IMR-90 (cell line): Measurements from ENCODE around the gene C3orf70. TPM values are rescaled to one million over a fixed set of nuclear protein-coding genes. Genes with fewer than 3 reads are reported as not detected.

Experiments
- ATAC-seq: fragments of 200-7000 bp; cut with Tn5 transposase; 2 replicates; pipeline ENCODE4 v1.9.1; 2020; ENCODE audit warnings: low read depth, mild to moderate bottlenecking, moderate library complexity
- BruUV-seq: library from RNA; stranded (reverse); fragments of 400-500 nt; replicated peaks from 2 replicates; lab custom pipeline; 2021; lab: Mats Ljungman, UMichigan
- CTCF ChIA-PET: fragments of 300-600 bp; formaldehyde crosslinking; extraction: SDS; loops from one replicate; lab custom pipeline; 2021; ENCODE audit warnings: antibody characterized with exemption; lab: Yijun Ruan, JAX
- POLR2A ChIA-PET: fragments of 300-600 bp; sonication (Branson Sonifier 250); formaldehyde crosslinking; loops from one replicate; lab custom pipeline; 2022; ENCODE audit warnings: antibody characterized with exemption; ENCODE audit not compliant: unreplicated experiment; lab: Charles Lee
- DNase-seq: peaks from one replicate; pipeline ENCODE4 v3.0.0; 2013
- H2AFZ ChIP-seq: replicated peaks from 2 replicates; pipeline ENCODE3; 2013; ENCODE audit warnings: low read length, mild to moderate bottlenecking; ENCODE audit not compliant: poor library complexity
- H2AK5ac ChIP-seq: 2 replicates; pipeline ENCODE4 v1.6.1; 2013; ENCODE audit warnings: low read depth, low read length, inconsistent platforms
- H2AK9ac ChIP-seq: replicated peaks from 2 replicates; pipeline ENCODE3; 2013; ENCODE audit warnings: mild to moderate bottlenecking, low read depth, low read length, moderate library complexity; ENCODE audit not compliant: poor library complexity
- H2BK120ac ChIP-seq: 2 replicates; pipeline ENCODE4 v1.6.1; 2013; ENCODE audit warnings: low read depth, low read length, inconsistent platforms
- H2BK15ac ChIP-seq: 3 replicates; pipeline ENCODE4 v1.6.1; 2013; ENCODE audit warnings: low read depth, low read length, inconsistent platforms
- H2BK20ac ChIP-seq: 2 replicates; pipeline ENCODE4 v1.6.1; 2013; ENCODE audit warnings: low read depth, mild to moderate bottlenecking, inconsistent platforms, low read length, moderate library complexity
- H2BK5ac ChIP-seq: 2 replicates; pipeline ENCODE4 v1.6.1; 2013; ENCODE audit warnings: mild to moderate bottlenecking, low read depth, low read length, inconsistent platforms; ENCODE audit not compliant: poor library complexity, severe bottlenecking
- H3K14ac ChIP-seq: replicated peaks from 2 replicates; pipeline ENCODE4 v1.6.1; 2013; ENCODE audit warnings: low read depth, low read length, inconsistent platforms
- H3K18ac ChIP-seq: 2 replicates; pipeline ENCODE4 v1.6.1; 2013; ENCODE audit warnings: low read depth, low read length, control low read depth
- H3K23ac ChIP-seq: 2 replicates; pipeline ENCODE4 v1.6.1; 2013; ENCODE audit warnings: low read depth, low read length, inconsistent platforms
- H3K27ac ChIP-seq: 2 replicates; pipeline ENCODE4 v1.5.1; 2013; ENCODE audit warnings: mild to moderate bottlenecking, control low read depth, low read length; ENCODE audit not compliant: insufficient read depth
- H3K27me3 ChIP-seq: 2 replicates; pipeline ENCODE4 v1.6.1; 2013; ENCODE audit warnings: low read length; ENCODE audit not compliant: control insufficient read depth, insufficient read depth
- H3K36me3 ChIP-seq: 2 replicates; pipeline ENCODE4 v1.6.1; 2013; ENCODE audit warnings: low read length, mixed read lengths; ENCODE audit not compliant: control insufficient read depth, insufficient read depth
- H3K4ac ChIP-seq: 2 replicates; pipeline ENCODE4 v1.6.1; 2013; ENCODE audit warnings: low read depth, low read length, inconsistent platforms
- H3K4me1 ChIP-seq: 2 replicates; pipeline ENCODE4 v1.6.1; 2013; ENCODE audit warnings: low read length, mixed read lengths; ENCODE audit not compliant: control insufficient read depth, insufficient read depth
- H3K4me2 ChIP-seq: 2 replicates; pipeline ENCODE4 v1.6.1; 2013; ENCODE audit warnings: low read depth, mild to moderate bottlenecking, control low read depth, low read length, moderate library complexity
- H3K4me3 ChIP-seq: 2 replicates; pipeline ENCODE4 v1.5.1; 2013; ENCODE audit warnings: low read depth, mild to moderate bottlenecking, control low read depth, low read length, moderate library complexity; ENCODE audit not compliant: insufficient read depth
- H3K56ac ChIP-seq: 2 replicates; pipeline ENCODE4 v1.6.1; 2013; ENCODE audit warnings: low read length, inconsistent platforms; ENCODE audit not compliant: insufficient read depth; ENCODE audit errors: extremely low read depth
- H3K79me1 ChIP-seq, 2 experiments: 2 replicates each; pipeline ENCODE4 v1.6.1; 2013; ENCODE audit warnings: low read length in 2 of 2, inconsistent platforms in 1 of 2, low read depth in 1 of 2
- H3K9ac ChIP-seq: 2 replicates; pipeline ENCODE4 v1.6.1; 2013; ENCODE audit warnings: low read depth, low read length, control low read depth
- H3K9me1 ChIP-seq: 2 replicates; pipeline ENCODE4 v1.6.1; 2013; ENCODE audit warnings: low read length, inconsistent platforms; ENCODE audit not compliant: insufficient read depth
- H3K9me3 ChIP-seq: 2 replicates; pipeline ENCODE4 v1.6.1; 2013; ENCODE audit warnings: low read length; ENCODE audit not compliant: control insufficient read depth, insufficient read depth
- H4K20me1 ChIP-seq: 2 replicates; pipeline ENCODE4 v1.6.1; 2013; ENCODE audit warnings: low read length, inconsistent platforms; ENCODE audit not compliant: insufficient read depth
- H4K5ac ChIP-seq: 2 replicates; pipeline ENCODE4 v1.6.1; 2013; ENCODE audit warnings: mild to moderate bottlenecking, low read depth, low read length, control low read depth
- H4K8ac ChIP-seq, 2 experiments: 2 replicates each; pipeline ENCODE4 v1.6.1; 2013; ENCODE audit warnings: low read depth in 2 of 2, low read length in 2 of 2, control low read depth in 1 of 2, inconsistent platforms in 1 of 2
- H4K91ac ChIP-seq: 2 replicates; pipeline ENCODE4 v1.6.1; 2013; ENCODE audit warnings: low read depth, low read length, inconsistent platforms; ENCODE audit not compliant: insufficient read depth
- BHLHE40 ChIP-seq: fragments of 150-350 bp; IDR thresholded peaks from 2 replicates; pipeline ENCODE4 v1.6.1; 2016; ENCODE audit warnings: mild to moderate bottlenecking, low read depth, low read length
- CEBPB ChIP-seq: IDR thresholded peaks from 2 replicates; pipeline ENCODE4 v1.6.1; 2012; ENCODE audit warnings: low read depth, low read length, improper control_type of control experiment
- CHD1 ChIP-seq: IDR thresholded peaks from 2 replicates; pipeline ENCODE4 v1.6.1; 2012; ENCODE audit warnings: low read depth, low read length, improper control_type of control experiment
- CTCF ChIP-seq: conservative IDR thresholded peaks from 2 replicates; pipeline ENCODE4 v1.5.1; 2012; ENCODE audit warnings: mild to moderate bottlenecking, low read depth, low read length, improper control_type of control experiment
- MAFK ChIP-seq: IDR thresholded peaks from 2 replicates; pipeline ENCODE4 v1.6.1; 2012; ENCODE audit warnings: low read depth, low read length, improper control_type of control experiment
- MAZ ChIP-seq: IDR thresholded peaks from 2 replicates; pipeline ENCODE4 v1.6.1; 2012; ENCODE audit warnings: low read depth, mild to moderate bottlenecking, low read length, improper control_type of control experiment, moderate library complexity, borderline replicate concordance
- NFE2L2 ChIP-seq: fragments of 150-350 bp; IDR thresholded peaks from 2 replicates; pipeline ENCODE4 v1.6.1; 2016; ENCODE audit warnings: low read depth, mild to moderate bottlenecking, low read length
- RAD21 ChIP-seq: IDR thresholded peaks from 2 replicates; pipeline ENCODE4 v1.6.1; 2012; ENCODE audit warnings: low read length, improper control_type of control experiment
- RCOR1 ChIP-seq: IDR thresholded peaks from 2 replicates; pipeline ENCODE4 v1.6.1; 2012; ENCODE audit warnings: mild to moderate bottlenecking, low read length, improper control_type of control experiment; ENCODE audit not compliant: insufficient replicate concordance
- SMC3 ChIP-seq: fragments of 150-350 bp; IDR thresholded peaks from 2 replicates; pipeline ENCODE4 v1.6.1; 2016; ENCODE audit warnings: low read depth, mild to moderate bottlenecking, antibody characterized with exemption, low read length, moderate library complexity
- WGBS, 2 experiments: methylation state at CpG; one replicate each; pipeline versions ENCODE4 v1.1.5 to v1.1.7; 2013; ENCODE audit warnings: missing lambda C conversion rate in 2 of 2; ENCODE audit not compliant: insufficient read length in 1 of 2; ENCODE audit errors: extremely low coverage in 2 of 2; 5-methylcytosine and 5-hydroxymethylcytosine counted together
- dilution Hi-C: fragments of 300-500 bp; cut with HindIII; formaldehyde crosslinking; loops from one replicate; pipeline ENCODE4 v1.14.3; 2018; ENCODE audit warnings: low sequenced_read_pairs; ENCODE audit not compliant: unreplicated experiment
- in situ Hi-C: fragments of 300-500 bp; cut with MboI; formaldehyde crosslinking; loops from 3 replicates; pipeline ENCODE4 v1.14.3; 2019; ENCODE audit warnings: low sequenced_read_pairs, inconsistent platforms, mixed read lengths
- intact Hi-C: fragments of 100-400 bp; cut with micrococcal nuclease; formaldehyde crosslinking; loops from 2 replicates; pipeline ENCODE4 v1.10.0; 2022
- polyA plus RNA-seq, 3 experiments: library from polyadenylated mRNA; depleted of rRNA; stranded (reverse); fragments of >200 nt; gene quantifications; 2 replicates each; pipeline ENCODE4 v1.2.3, GENCODE V29; 2012; ENCODE audit warnings: low replicate concordance in 1 of 3
- total RNA-seq: library from RNA; depleted of rRNA; stranded (reverse); fragments of >200 nt; gene quantifications from 2 replicates; pipeline ENCODE4 v1.2.3, GENCODE V29; 2012

The C3orf70 gene
- total and polyA plus RNA-seq, 2 of the 4 experiments (the other 2 are of a cell fraction), result 0.96 to 1.8 TPM

GRCh38 chr3:185153171-185153771 is 411 bp upstream of the C3orf70 start:
- POLR2A ChIA-PET, result no interaction called here
- Histone ChIP-seq H4K5ac (no peak overlapping the region), H2BK5ac (no peak overlapping the region), H3K4me3 (peak overlapping the region; percentile 60), H2AK5ac (no peak overlapping the region), H3K14ac (peak overlapping the region; percentile 14; the same call in 1 of the 2 replicates), H3K9me3 (no peaks in the 10 kb centered on the region), H3K9ac (no peak overlapping the region), H3K4me1 (no peaks in the 10 kb centered on the region; the same call in 1 of the 2 replicates), H4K91ac (no peak overlapping the region), H3K4ac (peak overlapping the region; percentile 31; the same call in 1 of the 2 replicates), H2BK120ac (no peak overlapping the region), H3K9me1 (peaks cover 5% of the 10 kb centered on the region), H2AK9ac (no peak overlapping the region), H3K27me3 (peaks cover 37% of the 10 kb centered on the region), H3K4me2 (peak overlapping the region; percentile 80), H3K36me3 (no peaks in the 10 kb centered on the region), H3K79me1 (no peaks in the 10 kb centered on the region), H4K20me1 (no peaks in the 10 kb centered on the region), H2BK20ac (no peak overlapping the region), H4K8ac (peak overlapping the region; percentile 46 to 65; a peak in 2 of 4 replicates), H2AFZ (peak overlapping the region; percentile 90), H3K18ac (no peak overlapping the region), H3K56ac (no peak overlapping the region), H3K27ac (no peak overlapping the region), H2BK15ac (no peak overlapping the region), H3K23ac (peak overlapping the region; percentile 79)
- WGBS, 2 experiments, result 1% methylated on average over 21 of the region's 53 CpGs; no CpG with 5 or more reads in 1 of the 2 experiments
- dilution Hi-C loops (no loop called here), intact Hi-C loops (no loop called here), in situ Hi-C loops (no loop called here)
- TF ChIP-seq NFE2L2 (no peak), BHLHE40 (no peak), RCOR1 (no peak), RAD21 (no peak), CHD1 (no peak), CTCF (no peak), MAZ (no peak), MAFK (no peak), CEBPB (no peak), SMC3 (no peak)
- ATAC-seq, result 0 out of 2 replicates have a peak, but pooled peaks have one; percentile 6
- CTCF ChIA-PET, result interaction anchor here (0.6 kb wide), 1 partner anchor 12 kb away, joined by 4 read pairs; no protein-coding TSS in a partner anchor
- DNase-seq, result no peak
- BruUV-seq, result no TSS peak
